H1 (cell line): ENCODE results near the gene CALD1. TPM values are rescaled to one million over a fixed set of nuclear protein-coding genes. Genes with fewer than 3 reads are reported as not detected.

ENCODE experiments used
- CTCF ChIA-PET: fragments of 300-600 bp; sonication (Branson Sonifier 250); formaldehyde crosslinking; loops from one replicate; lab custom pipeline; 2021; ENCODE audit not compliant: partially characterized antibody; lab: Charles Lee
- POLR2A ChIA-PET: fragments of 300-600 bp; sonication (Branson Sonifier 250); formaldehyde crosslinking; loops from one replicate; lab custom pipeline; 2021; ENCODE audit warnings: inconsistent platforms; ENCODE audit not compliant: partially characterized antibody; lab: Charles Lee
- DNase-seq, 2 experiments: peaks; one replicate each; pipeline versions ENCODE4 v3.0.0 to v3.0.0-alpha.2; 2010 to 2022; ENCODE audit warnings: low spot score in 2 of 2, low read depth in 1 of 2, mixed read lengths in 1 of 2
- FAIRE-seq: peaks from 2 replicates; lab custom pipeline; 2011; peaks lifted over from hg19 to GRCh38; lab: Jason Lieb, UNC
- H2AFZ ChIP-seq: 2 replicates; pipeline ENCODE4 v1.8.1; 2012; ENCODE audit warnings: low read length, inconsistent platforms
- H2AK5ac ChIP-seq: 2 replicates; pipeline ENCODE4 v1.6.1; 2013; ENCODE audit warnings: low read depth, low read length
- H2BK120ac ChIP-seq: replicated peaks from 2 replicates; pipeline ENCODE3; 2013; ENCODE audit warnings: low read depth, low read length, inconsistent platforms
- H2BK12ac ChIP-seq: 2 replicates; pipeline ENCODE4 v1.6.1; 2013; ENCODE audit warnings: low read depth, low read length
- H2BK15ac ChIP-seq: 2 replicates; pipeline ENCODE4 v1.6.1; 2013; ENCODE audit warnings: low read length
- H2BK20ac ChIP-seq: 2 replicates; pipeline ENCODE4 v1.6.1; 2013; ENCODE audit warnings: low read length
- H2BK5ac ChIP-seq: 2 replicates; pipeline ENCODE4 v1.6.1; 2013; ENCODE audit warnings: low read depth, low read length
- H3K14ac ChIP-seq: 2 replicates; pipeline ENCODE4 v1.6.1; 2013; ENCODE audit warnings: inconsistent platforms; ENCODE audit not compliant: insufficient read length
- H3K18ac ChIP-seq: 2 replicates; pipeline ENCODE4 v1.6.1; 2013; ENCODE audit warnings: low read length; ENCODE audit errors: extremely low read depth
- H3K23ac ChIP-seq: 2 replicates; pipeline ENCODE4 v1.6.1; 2013; ENCODE audit warnings: inconsistent platforms; ENCODE audit not compliant: insufficient read length
- H3K23me2 ChIP-seq: 2 replicates; pipeline ENCODE4 v1.6.1; 2013; ENCODE audit warnings: low read depth, low read length
- H3K27ac ChIP-seq: 2 replicates; pipeline ENCODE4 v1.6.1; 2011; ENCODE audit warnings: low read depth, low read length, inconsistent platforms
- H3K27me3 ChIP-seq, 4 experiments: replicated peaks in 1 of 4; 1 replicate in 1 of 4; 2 replicates in 3 of 4; pipeline versions ENCODE4 v1.6.1 to v1.8.1; 2011 to 2013; ENCODE audit warnings: low read length in 3 of 4, mild to moderate bottlenecking in 3 of 4, inconsistent platforms in 2 of 4, mixed read lengths in 2 of 4, moderate library complexity in 1 of 4; ENCODE audit not compliant: control insufficient read depth in 3 of 4, insufficient read depth in 3 of 4; ENCODE audit errors: extremely low read depth in 1 of 4
- H3K36me3 ChIP-seq, 4 experiments: 2 replicates each; pipeline versions ENCODE4 v1.6.1 to v1.8.1; 2011 to 2013; ENCODE audit warnings: mild to moderate bottlenecking in 4 of 4, low read length in 3 of 4, moderate library complexity in 2 of 4, control low read depth in 1 of 4, inconsistent platforms in 1 of 4; ENCODE audit not compliant: insufficient read depth in 4 of 4, control insufficient read depth in 2 of 4
- H3K4ac ChIP-seq: replicated peaks from 2 replicates; pipeline ENCODE3; 2013; ENCODE audit warnings: low read length, low read depth, mixed read lengths, inconsistent platforms; ENCODE audit not compliant: insufficient read length
- H3K4me1 ChIP-seq, 4 experiments: replicated peaks in 1 of 4; 1 replicate in 1 of 4; 2 replicates in 3 of 4; pipeline versions ENCODE4 v1.6.1 to v1.8.1; 2011 to 2013; ENCODE audit warnings: low read length in 3 of 4, inconsistent platforms in 2 of 4, mixed read lengths in 1 of 4; ENCODE audit not compliant: insufficient read depth in 4 of 4, control insufficient read depth in 3 of 4
- H3K4me2 ChIP-seq, 2 experiments: 2 replicates each; pipeline versions ENCODE4 v1.6.1 to v1.8.1; 2011 to 2013; ENCODE audit warnings: low read depth in 2 of 2, low read length in 2 of 2, control low read depth in 1 of 2, inconsistent platforms in 1 of 2, mild to moderate bottlenecking in 1 of 2; ENCODE audit not compliant: insufficient read depth in 1 of 2
- H3K4me3 ChIP-seq, 4 experiments: fragments of 200-600, 300-600 bp in 1 of 4; sonication (generic), shearing (Covaris generic), sonication (Bioruptor Twin) in 1 of 4; 2 replicates each; pipeline versions ENCODE4 v1.5.1 to v1.8.1; 2011 to 2016; ENCODE audit warnings: low read length in 4 of 4, low read depth in 3 of 4, control low read depth in 2 of 4, inconsistent platforms in 2 of 4, mild to moderate bottlenecking in 2 of 4, mixed read lengths in 1 of 4, moderate library complexity in 1 of 4; ENCODE audit not compliant: insufficient read depth in 2 of 4; ENCODE audit errors: extremely low read depth in 1 of 4
- H3K56ac ChIP-seq: replicated peaks from 2 replicates; pipeline ENCODE3; 2013; ENCODE audit warnings: low read depth, mild to moderate bottlenecking, mixed read lengths, low read length, inconsistent platforms; ENCODE audit not compliant: insufficient read length
- H3K79me1 ChIP-seq: 2 replicates; pipeline ENCODE4 v1.6.1; 2013; ENCODE audit warnings: low read depth, low read length, control low read depth
- H3K79me2 ChIP-seq, 2 experiments: 2 replicates each; pipeline versions ENCODE4 v1.6.1 to v1.8.1; 2012 to 2013; ENCODE audit warnings: low read length in 2 of 2, mild to moderate bottlenecking in 2 of 2, inconsistent platforms in 1 of 2; ENCODE audit not compliant: insufficient read depth in 2 of 2, control insufficient read depth in 1 of 2
- H3K9ac ChIP-seq, 4 experiments: replicated peaks in 1 of 4; 1 replicate in 1 of 4; 2 replicates in 3 of 4; pipeline versions ENCODE4 v1.6.1 to v1.8.1; 2011 to 2013; ENCODE audit warnings: low read depth in 3 of 4, low read length in 3 of 4, control low read depth in 2 of 4, mild to moderate bottlenecking in 2 of 4, moderate library complexity in 2 of 4, inconsistent platforms in 1 of 4; ENCODE audit errors: extremely low read depth in 1 of 4
- H3K9me3 ChIP-seq, 2 experiments: 2 replicates each; pipeline versions ENCODE4 v1.6.1 to v1.8.1; 2012 to 2013; ENCODE audit warnings: mild to moderate bottlenecking in 2 of 2, moderate library complexity in 2 of 2, control low read depth in 1 of 2, inconsistent platforms in 1 of 2, low read depth in 1 of 2, low read length in 1 of 2, mixed read lengths in 1 of 2; ENCODE audit not compliant: insufficient read depth in 2 of 2
- H4K20me1 ChIP-seq, 2 experiments: replicated peaks in 1 of 2; 2 replicates each; pipeline versions ENCODE3 to v1.8.1; 2011 to 2013; ENCODE audit warnings: inconsistent platforms in 2 of 2, low read length in 2 of 2, mild to moderate bottlenecking in 1 of 2; ENCODE audit not compliant: insufficient read depth in 2 of 2, control insufficient read depth in 1 of 2
- H4K5ac ChIP-seq: 2 replicates; pipeline ENCODE4 v1.6.1; 2013; ENCODE audit warnings: low read length, low read depth, mixed read lengths, inconsistent platforms; ENCODE audit not compliant: insufficient read length
- H4K8ac ChIP-seq: 2 replicates; pipeline ENCODE4 v1.8.0; 2013; ENCODE audit warnings: mild to moderate bottlenecking, moderate library complexity, low read length, inconsistent platforms; ENCODE audit not compliant: insufficient read depth; ENCODE audit errors: extremely low read depth
- H4K91ac ChIP-seq: replicated peaks from 2 replicates; pipeline ENCODE3; 2013; ENCODE audit warnings: low read length, mixed read lengths, inconsistent platforms; ENCODE audit not compliant: insufficient read length
- ASH2L ChIP-seq: fragments of 200-600, 300-600 bp; sonication (generic); IDR thresholded peaks from one replicate; pipeline ENCODE4 v1.7.1; 2017; ENCODE audit warnings: low read length
- EGR1 ChIP-seq: IDR thresholded peaks from 2 replicates; pipeline ENCODE4 v1.6.1; 2011; ENCODE audit warnings: low read depth, low read length, borderline replicate concordance
- GABPA ChIP-seq: IDR thresholded peaks from 2 replicates; pipeline ENCODE4 v1.6.1; 2011; ENCODE audit warnings: mild to moderate bottlenecking, low read length, moderate library complexity, borderline replicate concordance; ENCODE audit not compliant: insufficient read depth
- SP2 ChIP-seq: IDR thresholded peaks from 2 replicates; pipeline ENCODE4 v1.6.1; 2012; ENCODE audit warnings: mild to moderate bottlenecking, low read length, inconsistent platforms
- SUZ12 ChIP-seq: fragments of 200-600 bp; sonication (generic); IDR thresholded peaks from 2 replicates; pipeline ENCODE4 v1.6.1; 2012; ENCODE audit warnings: mild to moderate bottlenecking, inconsistent platforms, low read length, moderate library complexity, mixed read lengths
- WGBS, 2 experiments: shearing (Covaris generic) in 1 of 2; methylation state at CpG; one replicate each; pipeline versions ENCODE4 v1.1.6 to v1.1.7; 2013 to 2015; ENCODE audit warnings: low lambda C conversion rate in 2 of 2, mixed read lengths in 2 of 2, inconsistent platforms in 1 of 2, low coverage in 1 of 2, missing lambda C conversion rate in 1 of 2; ENCODE audit not compliant: insufficient replicate concordance in 2 of 2, insufficient coverage in 1 of 2, insufficient read length in 1 of 2; ENCODE audit errors: extremely low coverage in 1 of 2, missing lambda C conversion rate in 1 of 2; 5-methylcytosine and 5-hydroxymethylcytosine counted together
- polyA plus RNA-seq, 7 experiments: library from polyadenylated mRNA; depleted of rRNA in 3 of 7; stranded (reverse) in 5 of 7; unstranded in 2 of 7; fragments of >200 nt in 5 of 7; fragments of 200-250 nt in 2 of 7; gene quantifications; 1 replicate in 5 of 7; 2 replicates in 1 of 7; 4 replicates in 1 of 7; pipeline versions ENCODE4 v1.2.1 to v1.2.3, GENCODE V29; 2011 to 2013; ENCODE audit warnings: missing spikeins in 2 of 7, mixed read lengths in 2 of 7
- total RNA-seq: library from RNA; stranded (reverse); fragmentation: NEBNext Ultra II Directional; extraction: Animal tissue kit (Norgen Biotek cat#: 25700); gene quantifications from 2 replicates; pipeline ENCODE4 v1.2.1, GENCODE V29; 2021

Gene CALD1
- total and polyA plus RNA-seq, 2 of the 8 experiments (the other 6 are each of a cell fraction or from before 2014, with no cell fraction given) = 34.3 to 177 TPM

DNA sequence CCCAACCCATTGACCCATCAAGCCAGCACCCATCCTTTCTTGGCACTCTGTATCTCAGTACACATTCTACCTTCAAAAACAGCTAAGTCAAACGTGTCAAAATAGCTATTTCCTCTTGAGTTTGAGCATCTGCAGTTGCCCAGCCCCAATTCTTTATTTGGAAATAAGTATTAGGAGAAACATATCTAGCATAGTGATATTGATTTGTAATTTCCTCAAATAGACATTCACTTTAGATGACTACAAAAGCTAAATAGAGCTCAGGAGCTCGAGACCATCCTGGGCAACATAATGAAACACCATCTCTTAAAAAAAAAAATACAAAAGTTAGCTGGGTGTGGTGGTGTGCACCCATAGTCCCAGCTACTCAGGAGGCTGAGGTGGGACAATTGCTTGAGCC, 147.6 kb downstream of the CALD1 start:
- H2BK12ac ChIP-seq = no peak overlapping the region
- no peak overlapping the region for H2BK120ac ChIP-seq
- DNase-seq (no peak), FAIRE-seq (no peak)
- no peaks in the 10 kb centered on the region for H3K27me3 ChIP-seq
- no peak overlapping the region for H3K9ac ChIP-seq
- no peak overlapping the region for H2AK5ac ChIP-seq
- H4K20me1 ChIP-seq = no peaks in the 10 kb centered on the region
- no peaks in the 10 kb centered on the region for H3K79me2 ChIP-seq
- H3K4me1 ChIP-seq = no peaks in the 10 kb centered on the region
- H3K56ac ChIP-seq = no peak overlapping the region
- no peak overlapping the region for H3K27ac ChIP-seq
- H2AFZ ChIP-seq = no peak overlapping the region
- H2BK20ac ChIP-seq = no peak overlapping the region
- ChIA-PET POLR2A (no interaction called here), CTCF (interaction anchor here (0.6 to 1.0 kb wide), 3 partner anchors 59 to 322 kb away, joined by 3 to 4 read pairs (median 3); partner anchors contain the start of gene AGBL3)
- no peak overlapping the region for H4K8ac ChIP-seq
- no peak overlapping the region for H2BK15ac ChIP-seq
- TF ChIP-seq SUZ12 (no peak), GABPA (no peak), ASH2L (no peak), SP2 (no peak), EGR1 (no peak)
- H3K36me3 ChIP-seq = peaks cover 0 to 8% (median 3%) of the 10 kb centered on the region in 4 experiments; a peak in 3 of 8 replicates
- H3K23ac ChIP-seq = no peak overlapping the region
- H2BK5ac ChIP-seq = no peak overlapping the region
- H3K4me2 ChIP-seq = no peak overlapping the region
- H3K18ac ChIP-seq = no peak overlapping the region
- no peaks in the 10 kb centered on the region; the same call in 1 of the 2 replicates for H3K79me1 ChIP-seq
- H4K5ac ChIP-seq = no peak overlapping the region
- H3K4ac ChIP-seq = no peak overlapping the region
- H4K91ac ChIP-seq = no peak overlapping the region
- H3K4me3 ChIP-seq = no peak overlapping the region
- WGBS, 2 experiments = 78% methylated on average over 2 of the region's 2 CpGs; no CpG with 5 or more reads in 1 of the 2 experiments
- H3K23me2 ChIP-seq = no peaks in the 10 kb centered on the region
- no peak overlapping the region for H3K14ac ChIP-seq
- no peaks in the 10 kb centered on the region for H3K9me3 ChIP-seq
